A549 (cell line): ENCODE measurements around the gene DCLK3. TPM values are rescaled to one million over a fixed set of nuclear protein-coding genes. Genes with fewer than 3 reads are reported as not detected.

Experiments
- ATAC-seq, 2 experiments: fragments of 200-7000 bp in 1 of 2; fragments of >200 bp in 1 of 2; cut with Nextera tagmentation in 1 of 2; cut with Tn5 transposase in 1 of 2; 3 replicates each; pipeline versions ENCODE4 v1.8.0 to v1.9.1; 2018 to 2020; ENCODE audit warnings: mild to moderate bottlenecking in 1 of 2, moderate library complexity in 1 of 2
- CTCF ChIA-PET: fragments of 300-600 bp; sonication (Branson Sonifier 250); formaldehyde crosslinking; extraction: SDS; loops from one replicate; lab custom pipeline; 2021; ENCODE audit warnings: antibody characterized with exemption, inconsistent platforms; lab: Yijun Ruan, JAX
- POLR2A ChIA-PET: fragments of 350-600 bp; formaldehyde crosslinking; extraction: SDS; loops from one replicate; lab custom pipeline; 2021; ENCODE audit warnings: antibody characterized with exemption, inconsistent platforms; lab: Yijun Ruan, JAX
- DNase-seq, 2 experiments: peaks; one replicate each; pipeline versions ENCODE4 v3.0.0 to v3.0.0-alpha.2; 2011 to 2016; ENCODE audit warnings: low read depth in 1 of 2, low spot score in 1 of 2
- FAIRE-seq: peaks from 2 replicates; lab custom pipeline; 2011; peaks lifted over from hg19 to GRCh38; lab: Jason Lieb, UNC
- H3K27ac ChIP-seq, 2 experiments: fragments of >200 bp; sonication (Bioruptor Twin); formaldehyde crosslinking; 3 replicates each; pipeline ENCODE4 v1.5.1; 2016 to 2017
- H3K4me1 ChIP-seq: fragments of >200 bp; sonication (Bioruptor Twin); formaldehyde crosslinking; 3 replicates; pipeline ENCODE4 v1.6.1; 2016
- H3K4me2 ChIP-seq: fragments of >200 bp; sonication (Bioruptor Twin); formaldehyde crosslinking; 3 replicates; pipeline ENCODE4 v1.6.1; 2016
- H3K4me3 ChIP-seq: fragments of >200 bp; sonication (Bioruptor Twin); formaldehyde crosslinking; 3 replicates; pipeline ENCODE4 v1.5.1; 2016
- H3K9me3 ChIP-seq: fragments of >200 bp; sonication (Bioruptor Twin); formaldehyde crosslinking; 3 replicates; pipeline ENCODE4 v1.6.1; 2016
- BHLHE40 ChIP-seq: IDR thresholded peaks from 2 replicates; pipeline ENCODE4 v1.6.1; 2012; ENCODE audit warnings: low read depth, low read length, inconsistent platforms
- CHD2 ChIP-seq: fragments of 150-350 bp; IDR thresholded peaks from 2 replicates; pipeline ENCODE4 v1.6.1; 2014; ENCODE audit warnings: low read length; ENCODE audit not compliant: partially characterized antibody
- EHF ChIP-seq: fragments of 250-450 bp; sonication (Bioruptor Pico); IDR thresholded peaks from 2 replicates; pipeline ENCODE4 v1.5.0; 2020; ENCODE audit warnings: mild to moderate bottlenecking
- ESRRA ChIP-seq: fragments of 150-350 bp; IDR thresholded peaks from 2 replicates; pipeline ENCODE4 v1.6.1; 2014; ENCODE audit warnings: mild to moderate bottlenecking, low read length, borderline replicate concordance
- HOXA7 ChIP-seq: fragments of 250-450 bp; sonication (Bioruptor Pico); IDR thresholded peaks from 2 replicates; pipeline ENCODE4 v1.5.0; 2020; ENCODE audit warnings: mild to moderate bottlenecking, moderate library complexity
- HOXB13 ChIP-seq: fragments of 250-450 bp; sonication (Bioruptor Pico); IDR thresholded peaks from 2 replicates; pipeline ENCODE4 v1.5.0; 2020; ENCODE audit warnings: low read depth, mild to moderate bottlenecking, moderate library complexity
- HOXB5 ChIP-seq: fragments of 250-450 bp; sonication (Bioruptor Pico); IDR thresholded peaks from 2 replicates; pipeline ENCODE4 v1.5.0; 2020; ENCODE audit warnings: mild to moderate bottlenecking, moderate library complexity
- JUNB ChIP-seq: fragments of >200 bp; sonication (Bioruptor Twin); formaldehyde crosslinking; IDR thresholded peaks from 2 replicates; pipeline ENCODE4 v1.6.1; 2016
- KDM1A ChIP-seq: fragments of 200-600 bp; sonication (generic); IDR thresholded peaks from 2 replicates; pipeline ENCODE4 v1.6.1; 2016; ENCODE audit warnings: low read depth, mild to moderate bottlenecking
- KDM5A ChIP-seq: fragments of 200-600 bp; sonication (generic); IDR thresholded peaks from 2 replicates; pipeline ENCODE4 v1.6.1; 2016; ENCODE audit warnings: antibody characterized with exemption, mild to moderate bottlenecking
- MAZ ChIP-seq: fragments of 150-350 bp; IDR thresholded peaks from 2 replicates; pipeline ENCODE4 v1.6.1; 2014; ENCODE audit warnings: antibody characterized with exemption, low read depth, low read length, borderline replicate concordance
- NPAS2 ChIP-seq: fragments of 250-450 bp; sonication (Bioruptor Pico); IDR thresholded peaks from 2 replicates; pipeline ENCODE4 v1.8.0; 2022; ENCODE audit warnings: mild to moderate bottlenecking, moderate library complexity, borderline replicate concordance
- NR3C1 ChIP-seq: fragments of >200 bp; sonication (Bioruptor Twin); formaldehyde crosslinking; IDR thresholded peaks from 3 replicates; pipeline ENCODE4 v1.6.1; 2017
- POLR2AphosphoS2 ChIP-seq: conservative IDR thresholded peaks from 2 replicates; pipeline ENCODE4 v1.6.1; 2012; ENCODE audit warnings: low read length, improper control_type of control experiment, inconsistent platforms
- RAD21 ChIP-seq, 2 experiments: fragments of >200 bp in 1 of 2; sonication (Bioruptor Twin) in 1 of 2; formaldehyde crosslinking in 1 of 2; IDR thresholded peaks in 1 of 2; conservative IDR thresholded peaks in 1 of 2; 2 replicates in 1 of 2; 3 replicates in 1 of 2; pipeline ENCODE4 v1.6.1; 2012 to 2018; ENCODE audit warnings: inconsistent platforms in 1 of 2
- RARB ChIP-seq: fragments of 250-450 bp; sonication (Bioruptor Pico); IDR thresholded peaks from 2 replicates; pipeline ENCODE4 v1.8.0; 2021; ENCODE audit warnings: mild to moderate bottlenecking, moderate library complexity
- RFX5 ChIP-seq: fragments of 450-650 bp; IDR thresholded peaks from 2 replicates; pipeline ENCODE4 v1.7.1; 2014; ENCODE audit warnings: antibody characterized with exemption, mild to moderate bottlenecking, moderate library complexity
- RNF2 ChIP-seq: fragments of 200-600 bp; sonication (generic); IDR thresholded peaks from 2 replicates; pipeline ENCODE4 v1.6.1; 2016; ENCODE audit warnings: low read depth, mild to moderate bottlenecking, antibody characterized with exemption, moderate library complexity, borderline replicate concordance
- ZC3H11A ChIP-seq: fragments of 450-650 bp; IDR thresholded peaks from 2 replicates; pipeline ENCODE4 v1.6.1; 2014; ENCODE audit warnings: antibody characterized with exemption, mild to moderate bottlenecking
- WGBS: methylation state at CpG from one replicate; pipeline ENCODE4 v1.1.6; 2017; ENCODE audit errors: missing lambda C conversion rate; 5-methylcytosine and 5-hydroxymethylcytosine counted together
- polyA plus RNA-seq, 4 experiments: library from polyadenylated mRNA; depleted of rRNA in 3 of 4; stranded (reverse); fragments of >200 nt; fragmentation: RNase III in 1 of 4; extraction: RNeasy Plus Mini Kit Qiagen cat#74134 plus additional on column Dnase treatment in 1 of 4; gene quantifications; 2 replicates in 3 of 4; 3 replicates in 1 of 4; pipeline ENCODE4 v1.2.3, GENCODE V29; 2011 to 2017
- TF ChIP-seq, protein P1 (sequence below): fragments of >200 bp; sonication (Bioruptor Twin); formaldehyde crosslinking; IDR thresholded peaks from 3 replicates; pipeline ENCODE4 v1.6.1; 2016
- TF ChIP-seq, protein P2 (sequence below): IDR thresholded peaks from 2 replicates; pipeline ENCODE4 v1.6.1; 2012; ENCODE audit warnings: low read depth, borderline replicate concordance
- TF ChIP-seq, protein P3 (sequence below): fragments of 200-600 bp; sonication (generic); IDR thresholded peaks from 2 replicates; pipeline ENCODE4 v1.6.1; 2016; ENCODE audit warnings: antibody characterized with exemption, mild to moderate bottlenecking, moderate library complexity

The DCLK3 gene
- polyA plus RNA-seq, 2 of the 4 experiments (the other 2 are of a cell fraction) = not detected

DNA sequence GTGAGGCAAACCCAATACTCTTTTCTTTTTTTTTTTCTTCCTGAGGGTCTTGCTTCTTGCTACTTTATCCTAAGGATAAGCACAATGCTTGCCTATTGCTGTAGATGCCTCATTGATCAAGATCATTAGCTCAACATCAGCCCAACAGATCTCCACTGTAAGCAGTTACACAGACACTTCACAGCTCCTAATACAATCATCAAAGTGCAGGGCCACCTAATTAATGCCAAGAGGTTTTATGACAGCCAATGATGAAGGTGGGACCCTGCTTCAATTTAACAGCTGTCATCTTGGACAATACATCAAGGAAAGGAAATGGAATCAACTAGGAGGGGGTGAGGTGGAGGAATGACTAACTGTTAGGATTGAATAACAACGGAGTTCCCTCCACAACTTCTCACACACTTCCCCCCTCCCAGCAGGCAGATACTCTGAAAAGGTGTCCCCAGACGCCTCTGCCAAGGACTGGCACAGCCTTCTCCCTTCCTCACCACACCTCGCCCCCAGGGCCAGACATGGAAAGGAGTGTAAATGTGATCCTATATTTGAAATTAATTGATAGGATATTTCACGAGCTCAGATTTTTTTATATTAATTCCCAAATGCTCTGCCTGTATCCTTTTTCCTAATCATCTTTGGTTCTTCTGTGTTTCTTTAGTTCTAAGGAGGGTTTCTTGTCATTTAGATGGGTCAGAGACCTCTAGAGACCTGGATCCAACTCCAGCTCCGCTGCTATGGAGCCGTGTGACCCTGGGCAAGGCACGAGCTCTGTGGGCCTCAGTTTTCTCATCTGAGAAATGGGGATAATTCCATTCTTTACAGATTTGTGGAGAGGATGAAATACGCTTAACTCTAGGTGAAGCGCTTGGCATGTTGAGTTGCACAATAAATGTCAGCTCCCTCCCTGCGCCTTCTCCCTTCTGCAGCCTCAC, 1.2 kb downstream of the DCLK3 start:
- ATAC-seq = no peak
- no peak for DNase-seq
- Histone ChIP-seq H3K4me3 (peak overlapping the region; percentile 46; the same call in 1 of the 3 replicates), H3K9me3 (peaks cover 7% of the 10 kb centered on the region; the same call in 2 of the 3 replicates), H3K4me1 (no peaks in the 10 kb centered on the region), H3K4me2 (peak overlapping the region; percentile 92), H3K27ac (no peak overlapping the region)
- 20% methylated on average over 10 of the region's 10 CpGs for WGBS
- ChIA-PET POLR2A (no interaction called here), CTCF (interaction anchor here (0.9 kb wide), 1 partner anchor 67 kb away, joined by 3 read pairs; no protein-coding TSS in a partner anchor)
- TF ChIP-seq EHF (CRISPR knock-in tag) = no peak
- no peak for TF ChIP-seq RARB
- TF ChIP-seq RFX5 = no peak
- no peak for TF ChIP-seq NPAS2 (CRISPR knock-in tag)
- no peak for TF ChIP-seq POLR2AphosphoS2
- TF ChIP-seq CHD2 = no peak
- no peak for TF ChIP-seq ZC3H11A
- no peak for TF ChIP-seq JUNB
- no peak for TF ChIP-seq KDM5A
- TF ChIP-seq RNF2 = no peak
- TF ChIP-seq, protein P1, sequence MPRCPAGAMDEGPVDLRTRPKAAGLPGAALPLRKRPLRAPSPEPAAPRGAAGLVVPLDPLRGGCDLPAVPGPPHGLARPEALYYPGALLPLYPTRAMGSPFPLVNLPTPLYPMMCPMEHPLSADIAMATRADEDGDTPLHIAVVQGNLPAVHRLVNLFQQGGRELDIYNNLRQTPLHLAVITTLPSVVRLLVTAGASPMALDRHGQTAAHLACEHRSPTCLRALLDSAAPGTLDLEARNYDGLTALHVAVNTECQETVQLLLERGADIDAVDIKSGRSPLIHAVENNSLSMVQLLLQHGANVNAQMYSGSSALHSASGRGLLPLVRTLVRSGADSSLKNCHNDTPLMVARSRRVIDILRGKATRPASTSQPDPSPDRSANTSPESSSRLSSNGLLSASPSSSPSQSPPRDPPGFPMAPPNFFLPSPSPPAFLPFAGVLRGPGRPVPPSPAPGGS = no peak
- TF ChIP-seq, protein P2, sequence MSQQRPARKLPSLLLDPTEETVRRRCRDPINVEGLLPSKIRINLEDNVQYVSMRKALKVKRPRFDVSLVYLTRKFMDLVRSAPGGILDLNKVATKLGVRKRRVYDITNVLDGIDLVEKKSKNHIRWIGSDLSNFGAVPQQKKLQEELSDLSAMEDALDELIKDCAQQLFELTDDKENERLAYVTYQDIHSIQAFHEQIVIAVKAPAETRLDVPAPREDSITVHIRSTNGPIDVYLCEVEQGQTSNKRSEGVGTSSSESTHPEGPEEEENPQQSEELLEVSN = no peak
- TF ChIP-seq, protein P3, sequence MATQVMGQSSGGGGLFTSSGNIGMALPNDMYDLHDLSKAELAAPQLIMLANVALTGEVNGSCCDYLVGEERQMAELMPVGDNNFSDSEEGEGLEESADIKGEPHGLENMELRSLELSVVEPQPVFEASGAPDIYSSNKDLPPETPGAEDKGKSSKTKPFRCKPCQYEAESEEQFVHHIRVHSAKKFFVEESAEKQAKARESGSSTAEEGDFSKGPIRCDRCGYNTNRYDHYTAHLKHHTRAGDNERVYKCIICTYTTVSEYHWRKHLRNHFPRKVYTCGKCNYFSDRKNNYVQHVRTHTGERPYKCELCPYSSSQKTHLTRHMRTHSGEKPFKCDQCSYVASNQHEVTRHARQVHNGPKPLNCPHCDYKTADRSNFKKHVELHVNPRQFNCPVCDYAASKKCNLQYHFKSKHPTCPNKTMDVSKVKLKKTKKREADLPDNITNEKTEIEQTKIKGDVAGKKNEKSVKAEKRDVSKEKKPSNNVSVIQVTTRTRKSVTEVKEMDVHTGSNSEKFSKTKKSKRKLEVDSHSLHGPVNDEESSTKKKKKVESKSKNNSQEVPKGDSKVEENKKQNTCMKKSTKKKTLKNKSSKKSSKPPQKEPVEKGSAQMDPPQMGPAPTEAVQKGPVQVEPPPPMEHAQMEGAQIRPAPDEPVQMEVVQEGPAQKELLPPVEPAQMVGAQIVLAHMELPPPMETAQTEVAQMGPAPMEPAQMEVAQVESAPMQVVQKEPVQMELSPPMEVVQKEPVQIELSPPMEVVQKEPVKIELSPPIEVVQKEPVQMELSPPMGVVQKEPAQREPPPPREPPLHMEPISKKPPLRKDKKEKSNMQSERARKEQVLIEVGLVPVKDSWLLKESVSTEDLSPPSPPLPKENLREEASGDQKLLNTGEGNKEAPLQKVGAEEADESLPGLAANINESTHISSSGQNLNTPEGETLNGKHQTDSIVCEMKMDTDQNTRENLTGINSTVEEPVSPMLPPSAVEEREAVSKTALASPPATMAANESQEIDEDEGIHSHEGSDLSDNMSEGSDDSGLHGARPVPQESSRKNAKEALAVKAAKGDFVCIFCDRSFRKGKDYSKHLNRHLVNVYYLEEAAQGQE = no peak
- no peak for TF ChIP-seq KDM1A
- TF ChIP-seq HOXA7 = no peak
- no peak for TF ChIP-seq ESRRA
- TF ChIP-seq NR3C1 = no peak
- FAIRE-seq = no peak

DNA sequence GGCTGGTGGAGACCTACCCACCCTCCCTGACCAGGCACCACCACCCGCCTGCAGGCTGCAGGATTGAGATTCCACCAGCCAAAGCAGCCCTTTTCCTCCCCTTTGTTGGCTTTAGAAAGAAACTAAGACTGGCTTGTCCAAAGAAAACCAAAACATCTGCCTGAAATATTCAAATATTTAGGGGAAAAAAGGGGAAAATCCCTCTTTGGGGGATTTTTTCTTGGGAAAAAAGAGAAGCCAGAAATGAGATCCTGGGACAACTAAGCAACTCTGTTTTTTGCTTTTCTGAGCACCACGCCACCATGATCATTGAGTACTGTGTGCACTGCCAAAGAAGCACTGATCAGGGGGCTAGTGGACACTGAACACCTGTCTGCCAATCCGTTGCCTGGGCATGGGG, 2.6 kb downstream of the DCLK3 start:
- no peaks in the 10 kb centered on the region for H3K4me1 ChIP-seq
- POLR2A ChIA-PET = no interaction called here
- H3K9me3 ChIP-seq = peaks cover 7% of the 10 kb centered on the region; the same call in 2 of the 3 replicates
- DNase-seq (no peak), ATAC-seq (no peak), FAIRE-seq (no peak)
- CTCF ChIA-PET = no interaction called here
- no peak overlapping the region for H3K4me3 ChIP-seq
- WGBS = 20% methylated on average over 3 of the region's 3 CpGs
- H3K27ac ChIP-seq = no peak overlapping the region
- no peak for TF ChIP-seq MAZ
- no peak for TF ChIP-seq HOXB5 (CRISPR knock-in tag)
- no peak for TF ChIP-seq RAD21 (conservative IDR thresholded peaks at IDR 0.05 in 1 of 2, IDR thresholded peaks at IDR 0.05 in 1 of 2)
- no peak for TF ChIP-seq CHD2
- TF ChIP-seq POLR2AphosphoS2 = no peak
- no peak for TF ChIP-seq HOXB13 (CRISPR knock-in tag)
- TF ChIP-seq BHLHE40 = no peak
- no peak for TF ChIP-seq KDM5A
- H3K4me2 ChIP-seq = no peak overlapping the region
